Keratinocyte (primary cell): Measurements from ENCODE around the gene NR1H2. TPM values are rescaled to one million over a fixed set of nuclear protein-coding genes. Genes with fewer than 3 reads are reported as not detected.
"Not testable (repeated sequence)": the region's sequence is repeated elsewhere in the genome, so short reads cannot be mapped to it uniquely, and the experiment has no call there.

Experiments
- DNase-seq: peaks from one replicate; pipeline ENCODE4 v3.0.0-alpha.2; 2011; ENCODE audit warnings: low read depth, missing footprints, low spot score
- FAIRE-seq: peaks from 2 replicates; lab custom pipeline; 2011; peaks lifted over from hg19 to GRCh38; lab: Jason Lieb, UNC
- H2AFZ ChIP-seq: 2 replicates; pipeline ENCODE4 v1.6.0; 2012; ENCODE audit warnings: low read length, control low read depth, inconsistent platforms; ENCODE audit not compliant: control insufficient read depth
- H3K27ac ChIP-seq: 2 replicates; pipeline ENCODE4 v1.5.1; 2011; ENCODE audit warnings: low read length; ENCODE audit not compliant: control insufficient read depth, insufficient read depth
- H3K27me3 ChIP-seq: 3 replicates; pipeline ENCODE4 v1.6.0; 2011; ENCODE audit warnings: low read length; ENCODE audit not compliant: control insufficient read depth, insufficient read depth; ENCODE audit errors: extremely low read depth
- H3K36me3 ChIP-seq, 2 experiments: 2 replicates in 1 of 2; 3 replicates in 1 of 2; pipeline ENCODE4 v1.5.1; 2011; ENCODE audit warnings: low read length in 2 of 2, mild to moderate bottlenecking in 1 of 2; ENCODE audit not compliant: control insufficient read depth in 2 of 2, insufficient read depth in 2 of 2; ENCODE audit errors: extremely low read depth in 1 of 2
- H3K4me1 ChIP-seq: 3 replicates; pipeline ENCODE4 v1.5.1; 2011; ENCODE audit warnings: low read length; ENCODE audit not compliant: control insufficient read depth, insufficient read depth; ENCODE audit errors: extremely low read depth
- H3K4me2 ChIP-seq: 3 replicates; pipeline ENCODE4 v1.6.0; 2011; ENCODE audit warnings: low read depth, low read length; ENCODE audit not compliant: control insufficient read depth, insufficient read depth; ENCODE audit errors: extremely low read depth
- H3K4me3 ChIP-seq, 3 experiments: fragments of 200-600 bp in 1 of 3; sonication (generic) in 1 of 3; 2 replicates in 2 of 3; 3 replicates in 1 of 3; pipeline ENCODE4 v1.5.1; 2011 to 2016; ENCODE audit warnings: low read length in 3 of 3, mild to moderate bottlenecking in 3 of 3, control low read depth in 2 of 3, inconsistent platforms in 1 of 3, low read depth in 1 of 3, mixed read lengths in 1 of 3, mixed run types in 1 of 3, moderate library complexity in 1 of 3; ENCODE audit not compliant: control insufficient read depth in 2 of 3, insufficient read depth in 2 of 3; ENCODE audit errors: extremely low read depth in 1 of 3
- H3K79me2 ChIP-seq: 2 replicates; pipeline ENCODE4 v1.6.0; 2012; ENCODE audit warnings: low read length; ENCODE audit not compliant: control insufficient read depth, insufficient read depth
- H3K9ac ChIP-seq: 3 replicates; pipeline ENCODE4 v1.6.0; 2011; ENCODE audit warnings: low read length; ENCODE audit not compliant: control insufficient read depth, insufficient read depth; ENCODE audit errors: extremely low read depth
- H3K9me1 ChIP-seq: 3 replicates; pipeline ENCODE4 v1.6.0; 2011; ENCODE audit warnings: low read length; ENCODE audit not compliant: control insufficient read depth, insufficient read depth; ENCODE audit errors: extremely low read depth
- H3K9me3 ChIP-seq: 2 replicates; pipeline ENCODE4 v1.5.1; 2012; ENCODE audit warnings: low read depth, low read length; ENCODE audit not compliant: control insufficient read depth
- H4K20me1 ChIP-seq: 3 replicates; pipeline ENCODE4 v1.6.0; 2011; ENCODE audit warnings: low read length; ENCODE audit not compliant: control insufficient read depth, insufficient read depth; ENCODE audit errors: extremely low read depth
- CTCF ChIP-seq, 3 experiments: IDR thresholded peaks in 1 of 3; conservative IDR thresholded peaks in 1 of 3; optimal IDR thresholded peaks in 1 of 3; 2 replicates in 2 of 3; 3 replicates in 1 of 3; pipeline versions ENCODE3 to v1.5.1; 2011; ENCODE audit warnings: low read length in 3 of 3, mild to moderate bottlenecking in 3 of 3, moderate library complexity in 2 of 3, control low read depth in 1 of 3, inconsistent platforms in 1 of 3; ENCODE audit not compliant: insufficient read depth in 2 of 3; ENCODE audit errors: extremely low read depth in 1 of 3
- EZH2 ChIP-seq: IDR thresholded peaks from one replicate; pipeline ENCODE4 v1.6.1; 2012; ENCODE audit warnings: inconsistent platforms, mild to moderate bottlenecking, low read length, moderate library complexity
- dilution Hi-C: fragments of 300-500 bp; cut with MboI; formaldehyde crosslinking; loops from one replicate; pipeline ENCODE4 v1.7.0; 2020; ENCODE audit warnings: low sequenced_read_pairs; ENCODE audit not compliant: extremely low pct_ligation_motif_present
- polyA plus RNA-seq, 5 experiments: library from polyadenylated mRNA; depleted of rRNA in 3 of 5; stranded (reverse) in 3 of 5; stranded (forward) in 1 of 5; unstranded in 1 of 5; fragments of >200 nt; gene quantifications; 1 replicate in 1 of 5; 2 replicates in 3 of 5; 3 replicates in 1 of 5; pipeline versions ENCODE4 v1.2.1 to v1.2.3, GENCODE V29; 2011 to 2012; ENCODE audit warnings: missing spikeins in 2 of 5, low read depth in 1 of 5, low replicate concordance in 1 of 5

NR1H2 gene
- polyA plus RNA-seq, 1 donor (not counting 4 experiments of a cell fraction or from before 2014, with no cell fraction given): 19.5 TPM

- no peak overlapping the region for H3K4me3 ChIP-seq
- FAIRE-seq (no peak), DNase-seq (no peak)
- H3K27ac ChIP-seq: no peak overlapping the region
- peaks cover 43% of the 10 kb centered on the region for H3K79me2 ChIP-seq
- peaks cover 18% of the 10 kb centered on the region for H3K4me1 ChIP-seq
- no peaks in the 10 kb centered on the region for H4K20me1 ChIP-seq
- H2AFZ ChIP-seq: no peak overlapping the region
- TF ChIP-seq EZH2: no peak
- no peak for TF ChIP-seq CTCF (optimal IDR thresholded peaks at IDR 0.05 in 1 of 3, IDR thresholded peaks at IDR 0.05 in 1 of 3, conservative IDR thresholded peaks at IDR 0.05 in 1 of 3; ENCODE audit: extremely low read depth in 1 of 3, insufficient read depth in 2 of 3, low read length in 3 of 3)
- H3K36me3 ChIP-seq: peaks cover 4 to 16% of the 10 kb centered on the region in 2 experiments
- no peaks in the 10 kb centered on the region for H3K27me3 ChIP-seq
- H3K9me1 ChIP-seq: peaks cover 2% of the 10 kb centered on the region
- no peaks in the 10 kb centered on the region for H3K9me3 ChIP-seq
- dilution Hi-C loops: no loop called here
- H3K9ac ChIP-seq: no peak overlapping the region
- H3K4me2 ChIP-seq: no peak overlapping the region
These were observed 11.6 kb downstream of the NR1H2 start for GRCh38 chr19:50387868-50388245.

- H4K20me1 ChIP-seq, dilution Hi-C loops, H3K27ac ChIP-seq, FAIRE-seq, H3K9me3 ChIP-seq, DNase-seq, H3K4me1 ChIP-seq, H3K27me3 ChIP-seq, H2AFZ ChIP-seq, H3K9ac ChIP-seq, H3K4me2 ChIP-seq, H3K9me1 ChIP-seq, H3K4me3 ChIP-seq: not testable (repeated sequence)
- H3K36me3 ChIP-seq: peaks cover 4 to 20% of the 10 kb centered on the region in 2 experiments
- peaks cover 50% of the 10 kb centered on the region for H3K79me2 ChIP-seq
These were observed 14.0 kb downstream of the NR1H2 start for GRCh38 chr19:50390295-50390694.

- H3K4me2 ChIP-seq, DNase-seq, H3K27me3 ChIP-seq, H3K9me1 ChIP-seq, H3K4me1 ChIP-seq, H3K4me3 ChIP-seq, FAIRE-seq, H4K20me1 ChIP-seq, H3K9me3 ChIP-seq, H3K9ac ChIP-seq, H3K27ac ChIP-seq, dilution Hi-C loops, H2AFZ ChIP-seq: not testable (repeated sequence)
- H3K79me2 ChIP-seq: peaks cover 45% of the 10 kb centered on the region
- peaks cover 4 to 20% of the 10 kb centered on the region in 2 experiments for H3K36me3 ChIP-seq
These were observed 14.7 kb downstream of the NR1H2 start for GRCh38 chr19:50390952-50391351.
